GM18502 (cell line): ENCODE results near the gene MINK1.

Experiments used
- ATAC-seq: cut with Tn5 transposase; IDR thresholded peaks from one replicate; pipeline ENCODE4 v1.9.1; 2021; ENCODE audit warnings: mild to moderate bottlenecking; ENCODE audit not compliant: unreplicated experiment, poor library complexity

Gene MINK1

GRCh38 chr17:4944163-4944553, 111.0 kb downstream of the MINK1 start:
- no peak for ATAC-seq

GRCh38 chr17:4944554-4945175, 111.5 kb downstream of the MINK1 start:
- no peak for ATAC-seq

- no peak for ATAC-seq
These were observed 112.2 kb downstream of the MINK1 start for GRCh38 chr17:4945176-4945943.

GRCh38 chr17:4945944-4946280, 112.8 kb downstream of the MINK1 start:
- ATAC-seq: no peak

GRCh38 chr17:4946312-4946976, 113.3 kb downstream of the MINK1 start:
- ATAC-seq: no peak

- no peak for ATAC-seq
These were observed 113.9 kb downstream of the MINK1 start for GRCh38 chr17:4947010-4947410.
